Neural progenitor cell (in vitro differentiated cells): Measurements from ENCODE around the gene CCDC136. TPM values are rescaled to one million over a fixed set of nuclear protein-coding genes. Genes with fewer than 3 reads are reported as not detected.

Experiments
- DNase-seq: peaks from one replicate; pipeline ENCODE4 v3.0.0-alpha.2; 2016; ENCODE audit warnings: low spot score
- H2AFZ ChIP-seq: fragments of 200-600 bp; sonication (generic); replicated peaks from 2 replicates; pipeline ENCODE4 v1.6.1; 2016; ENCODE audit warnings: antibody characterized with exemption
- H3F3A ChIP-seq: fragments of 200-600 bp; sonication (generic); 2 replicates; pipeline ENCODE4 v1.6.1; 2016; ENCODE audit warnings: antibody characterized with exemption, low read depth
- H3K27ac ChIP-seq: fragments of 200-600 bp; sonication (generic); 2 replicates; pipeline ENCODE4 v1.5.1; 2016; ENCODE audit warnings: mild to moderate bottlenecking
- H3K27me3 ChIP-seq: fragments of 200-600 bp; sonication (generic); 2 replicates; pipeline ENCODE4 v1.6.1; 2016; ENCODE audit warnings: mild to moderate bottlenecking, moderate library complexity
- H3K36me3 ChIP-seq: fragments of 200-600 bp; sonication (generic); 2 replicates; pipeline ENCODE4 v1.5.1; 2016
- H3K4me1 ChIP-seq: fragments of 200-600 bp; sonication (generic); 2 replicates; pipeline ENCODE4 v1.6.1; 2016; ENCODE audit warnings: mixed run types
- H3K4me2 ChIP-seq: fragments of 200-600 bp; sonication (generic); 2 replicates; pipeline ENCODE4 v1.6.1; 2016
- H3K4me3 ChIP-seq: fragments of 200-600 bp; sonication (generic); 2 replicates; pipeline ENCODE4 v1.5.1; 2016
- H3K79me2 ChIP-seq: fragments of 200-600 bp; sonication (generic); 2 replicates; pipeline ENCODE4 v1.6.1; 2016; ENCODE audit warnings: low read depth
- H3K9ac ChIP-seq: fragments of 200-600 bp; sonication (generic); 2 replicates; pipeline ENCODE4 v1.6.1; 2016
- H3K9me3 ChIP-seq: fragments of 200-600 bp; sonication (generic); 2 replicates; pipeline ENCODE4 v1.5.1; 2016; ENCODE audit warnings: low read depth
- H4K20me1 ChIP-seq: fragments of 200-600 bp; sonication (generic); 2 replicates; pipeline ENCODE4 v1.6.1; 2016; ENCODE audit warnings: low read depth
- H3K27ac Mint-ChIP-seq: 3 replicates; pipeline ENCODE4 v1.8.0; 2021; ENCODE audit warnings: mixed read lengths
- H3K27me3 Mint-ChIP-seq: 2 replicates; pipeline ENCODE4 v1.8.0; 2022; ENCODE audit warnings: low read depth, mild to moderate bottlenecking, inconsistent platforms, moderate library complexity, mixed read lengths; ENCODE audit not compliant: insufficient read depth
- H3K36me3 Mint-ChIP-seq: 3 replicates; pipeline ENCODE4 v1.8.0; 2021; ENCODE audit warnings: mixed read lengths
- H3K4me1 Mint-ChIP-seq: 3 replicates; pipeline ENCODE4 v1.8.0; 2021; ENCODE audit warnings: mixed read lengths
- H3K4me3 Mint-ChIP-seq: 3 replicates; pipeline ENCODE4 v1.8.0; 2021; ENCODE audit warnings: mild to moderate bottlenecking, moderate library complexity, mixed read lengths
- H3K9me3 Mint-ChIP-seq: 3 replicates; pipeline ENCODE4 v1.8.0; 2020; ENCODE audit warnings: mixed read lengths
- EZH2 ChIP-seq: fragments of 200-600 bp; sonication (generic); IDR thresholded peaks from 2 replicates; pipeline ENCODE4 v1.6.1; 2017; ENCODE audit warnings: antibody characterized with exemption, mild to moderate bottlenecking, moderate library complexity
- EZH2phosphoT487 ChIP-seq: fragments of 200-600 bp; sonication (generic); IDR thresholded peaks from 2 replicates; pipeline ENCODE4 v1.6.1; 2017; ENCODE audit warnings: antibody characterized with exemption
- total RNA-seq: library from RNA; depleted of rRNA; stranded (reverse); fragments of >200 nt; gene quantifications from 2 replicates; pipeline ENCODE4 v1.2.3, GENCODE V29; 2015; ENCODE audit warnings: low replicate concordance
- TF ChIP-seq, protein P1 (sequence below): fragments of 200-600 bp; sonication (generic); IDR thresholded peaks from 2 replicates; pipeline ENCODE4 v1.5.1; 2017; ENCODE audit warnings: antibody characterized with exemption, mild to moderate bottlenecking

CCDC136 gene
- total RNA-seq, 1 donor from 2014 or later, result 93.6 TPM

DNA sequence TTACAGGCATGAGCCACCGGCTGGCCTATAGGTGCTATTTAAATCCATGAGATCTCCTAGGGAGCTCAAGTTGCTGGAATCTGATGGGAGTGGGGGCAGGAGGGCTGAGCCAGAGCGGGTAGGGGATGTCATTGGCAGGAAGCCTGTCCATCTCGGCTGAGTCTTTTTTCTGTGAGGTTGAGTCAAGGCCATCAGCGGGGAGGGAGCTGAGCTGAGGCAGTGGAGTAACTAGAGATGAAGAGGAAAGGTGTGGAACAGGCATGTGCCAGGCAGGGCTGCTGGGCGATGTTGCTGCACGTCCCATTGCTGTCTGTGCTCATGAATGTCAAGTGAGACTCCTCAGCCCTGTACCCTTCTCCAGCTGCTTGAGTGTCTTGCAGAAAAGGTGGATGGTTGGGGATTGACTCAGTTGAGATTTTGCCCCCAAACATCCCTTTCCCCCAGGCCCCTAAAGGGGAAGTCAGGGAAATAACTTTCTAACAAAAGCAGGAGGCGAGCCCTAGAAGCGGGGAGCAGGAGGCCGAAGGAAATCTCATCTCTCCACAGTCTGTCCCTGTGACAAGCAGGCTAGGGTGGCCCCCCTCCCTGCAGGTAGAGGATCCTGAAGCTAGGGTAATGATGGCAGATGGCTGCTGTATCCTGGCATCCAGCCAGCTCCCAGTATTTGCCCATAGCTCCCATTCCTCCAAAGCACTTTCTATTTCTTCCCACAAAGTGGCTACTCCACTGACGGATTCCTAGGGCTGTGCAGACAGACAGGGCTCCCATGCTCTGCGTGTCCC lies 76.3 kb downstream of the CCDC136 start:
- Mint-ChIP-seq H3K27me3 (peaks cover 21% of the 10 kb centered on the region), H3K4me1 (peaks cover 26% of the 10 kb centered on the region), H3K36me3 (peaks cover 8% of the 10 kb centered on the region), H3K27ac (no peak overlapping the region), H3K9me3 (no peaks in the 10 kb centered on the region), H3K4me3 (peak overlapping the region; percentile 78)
- Histone ChIP-seq H3F3A (peaks cover 30% of the 10 kb centered on the region), H3K4me1 (peaks cover 16% of the 10 kb centered on the region), H3K9ac (no peak overlapping the region), H4K20me1 (peaks cover 31% of the 10 kb centered on the region), H3K4me2 (peak overlapping the region; percentile 99), H3K36me3 (no peaks in the 10 kb centered on the region), H2AFZ (no peak overlapping the region), H3K9me3 (no peaks in the 10 kb centered on the region), H3K27me3 (peaks cover 58% of the 10 kb centered on the region), H3K27ac (no peak overlapping the region), H3K4me3 (no peak overlapping the region), H3K79me2 (peaks cover 12% of the 10 kb centered on the region)
- TF ChIP-seq EZH2, result no peak
- TF ChIP-seq, protein P1, sequence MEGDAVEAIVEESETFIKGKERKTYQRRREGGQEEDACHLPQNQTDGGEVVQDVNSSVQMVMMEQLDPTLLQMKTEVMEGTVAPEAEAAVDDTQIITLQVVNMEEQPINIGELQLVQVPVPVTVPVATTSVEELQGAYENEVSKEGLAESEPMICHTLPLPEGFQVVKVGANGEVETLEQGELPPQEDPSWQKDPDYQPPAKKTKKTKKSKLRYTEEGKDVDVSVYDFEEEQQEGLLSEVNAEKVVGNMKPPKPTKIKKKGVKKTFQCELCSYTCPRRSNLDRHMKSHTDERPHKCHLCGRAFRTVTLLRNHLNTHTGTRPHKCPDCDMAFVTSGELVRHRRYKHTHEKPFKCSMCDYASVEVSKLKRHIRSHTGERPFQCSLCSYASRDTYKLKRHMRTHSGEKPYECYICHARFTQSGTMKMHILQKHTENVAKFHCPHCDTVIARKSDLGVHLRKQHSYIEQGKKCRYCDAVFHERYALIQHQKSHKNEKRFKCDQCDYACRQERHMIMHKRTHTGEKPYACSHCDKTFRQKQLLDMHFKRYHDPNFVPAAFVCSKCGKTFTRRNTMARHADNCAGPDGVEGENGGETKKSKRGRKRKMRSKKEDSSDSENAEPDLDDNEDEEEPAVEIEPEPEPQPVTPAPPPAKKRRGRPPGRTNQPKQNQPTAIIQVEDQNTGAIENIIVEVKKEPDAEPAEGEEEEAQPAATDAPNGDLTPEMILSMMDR, result no peak
- no peak for TF ChIP-seq EZH2phosphoT487
- DNase-seq, result no peak

DNA sequence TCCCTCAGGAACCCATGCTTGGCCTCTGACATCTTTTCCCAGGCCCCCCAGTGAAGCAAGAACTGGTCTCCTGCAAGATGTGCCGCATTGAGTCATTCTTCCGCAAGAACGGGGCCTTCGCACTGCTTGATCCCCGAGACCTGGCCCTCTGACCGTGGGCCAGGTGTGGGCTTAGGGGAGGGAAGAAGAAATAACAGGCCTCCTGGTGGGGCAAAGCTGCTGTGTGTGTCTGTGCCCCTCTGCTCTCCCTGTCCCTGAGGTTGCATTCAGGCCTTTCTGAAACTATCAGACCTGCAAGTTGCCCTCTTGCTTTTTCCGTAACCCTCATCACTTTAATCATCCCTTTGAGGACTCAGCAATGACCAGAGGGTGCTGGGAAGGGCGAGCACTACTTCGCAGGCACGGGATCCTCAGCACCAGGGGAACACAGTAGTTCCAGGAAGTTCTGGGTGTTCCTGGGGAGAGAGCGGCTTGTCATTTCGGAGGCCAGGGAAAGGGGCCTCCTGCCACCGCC lies 76.9 kb downstream of the CCDC136 start:
- Histone ChIP-seq H3K27ac (no peak overlapping the region), H3K4me1 (peaks cover 14% of the 10 kb centered on the region), H3K4me3 (peak overlapping the region; percentile 82)

DNA sequence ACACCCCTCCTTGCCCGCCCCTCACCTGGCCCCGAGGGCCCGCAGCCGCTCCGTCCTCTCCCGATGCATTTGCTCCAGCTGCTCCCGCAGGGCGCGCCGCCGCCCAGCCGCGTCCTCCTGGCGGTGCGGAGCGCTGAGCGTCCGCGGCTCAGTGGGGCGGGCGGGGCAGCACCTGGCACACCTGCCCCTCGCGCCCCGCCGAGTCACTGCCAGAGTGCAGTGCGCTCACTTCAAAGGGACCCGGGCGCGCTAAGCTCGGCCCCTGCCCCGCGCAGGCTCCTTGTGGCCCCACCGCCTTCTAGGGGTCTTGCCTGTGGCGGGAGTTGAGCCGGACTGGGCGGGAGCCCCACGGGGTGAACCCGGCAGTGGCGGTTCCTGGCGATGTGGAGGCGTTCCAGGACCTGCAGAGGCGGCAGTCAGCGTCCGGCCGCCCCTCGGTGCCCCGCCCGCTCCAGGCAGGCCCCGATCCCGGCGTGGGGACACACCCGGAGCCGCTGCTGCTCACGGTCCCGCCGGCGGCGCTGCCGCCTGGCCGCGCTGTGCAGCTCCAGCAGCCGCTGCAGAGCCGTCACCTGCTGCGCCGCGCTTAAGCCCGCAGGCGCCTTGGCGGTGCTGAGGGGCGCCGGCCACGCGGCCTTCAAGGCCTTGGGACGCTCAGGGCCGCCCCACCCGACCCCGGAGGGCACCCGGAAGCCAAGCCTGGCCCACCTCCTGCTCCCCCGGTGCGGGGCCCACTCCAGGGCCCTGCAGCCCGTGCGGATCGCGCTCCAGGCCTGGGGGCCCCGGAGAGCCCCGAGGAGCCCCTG lies 77.6 kb downstream of the CCDC136 start:
- Histone ChIP-seq H3K4me3 (peak overlapping the region; percentile 82), H3K9ac (peak overlapping the region; percentile 43), H3K27me3 (peaks cover 58% of the 10 kb centered on the region), H3K36me3 (no peaks in the 10 kb centered on the region), H3K9me3 (no peaks in the 10 kb centered on the region), H3K27ac (no peak overlapping the region), H3K79me2 (no peaks in the 10 kb centered on the region), H3K4me1 (peaks cover 11% of the 10 kb centered on the region), H3K4me2 (peak overlapping the region; percentile 99), H2AFZ (peak overlapping the region; percentile 87), H3F3A (peaks cover 30% of the 10 kb centered on the region), H4K20me1 (peaks cover 20% of the 10 kb centered on the region)
- Mint-ChIP-seq H3K4me3 (peak overlapping the region; percentile 78), H3K36me3 (peaks cover 8% of the 10 kb centered on the region), H3K9me3 (no peaks in the 10 kb centered on the region), H3K27ac (no peak overlapping the region), H3K4me1 (peaks cover 21% of the 10 kb centered on the region), H3K27me3 (peaks cover 21% of the 10 kb centered on the region)
- DNase-seq, result peak; percentile 88
- peak; percentile 70 for TF ChIP-seq EZH2
- TF ChIP-seq, protein P1, result peak; percentile 8
- TF ChIP-seq EZH2phosphoT487, result no peak

More for the DNA sequence above, 76.9 kb downstream of the CCDC136 start:
- Mint-ChIP-seq H3K27me3 (peaks cover 21% of the 10 kb centered on the region), H3K4me1 (peaks cover 24% of the 10 kb centered on the region), H3K9me3 (no peaks in the 10 kb centered on the region), H3K36me3 (peaks cover 8% of the 10 kb centered on the region), H3K27ac (no peak overlapping the region), H3K4me3 (peak overlapping the region; percentile 78)
- TF ChIP-seq EZH2, result no peak
- no peak for TF ChIP-seq EZH2phosphoT487
- TF ChIP-seq, protein P1, result no peak
- Histone ChIP-seq H3K79me2 (peaks cover 6% of the 10 kb centered on the region), H2AFZ (no peak overlapping the region), H3K9ac (no peak overlapping the region), H4K20me1 (peaks cover 25% of the 10 kb centered on the region), H3F3A (peaks cover 30% of the 10 kb centered on the region), H3K27me3 (peaks cover 58% of the 10 kb centered on the region), H3K4me2 (peak overlapping the region; percentile 99), H3K36me3 (no peaks in the 10 kb centered on the region), H3K9me3 (no peaks in the 10 kb centered on the region)
- no peak for DNase-seq
